Activated T-helper 1 cell treated with Interleukin-2 at 50 U/mL for 16 hours (primary cell): Measurements from ENCODE around the gene CNOT1.

Source experiments
- DNase-seq: peaks from one replicate; pipeline ENCODE4 v3.0.0-alpha.2; 2020; ENCODE audit warnings: low read depth

CNOT1 gene

GRCh38 chr16:58518083-58518979, 111.3 kb downstream of the CNOT1 start:
- no peak for DNase-seq

GRCh38 chr16:58516768-58517107, 112.9 kb downstream of the CNOT1 start:
- DNase-seq: no peak

GRCh38 chr16:58515871-58516767, 113.5 kb downstream of the CNOT1 start:
- peak; percentile 27 for DNase-seq

GRCh38 chr16:58515125-58515870, 114.3 kb downstream of the CNOT1 start, which contains the start of gene SETD6:
SETD6 (plus strand) TSS chr16:58515517; CDS start chr16:58515538, 21 bp downstream.
- DNase-seq: peak; percentile 64

- no peak for DNase-seq
Measured at GRCh38 chr16:58513874-58514273, 115.8 kb downstream of the CNOT1 start.

- DNase-seq: peak; percentile 74
Measured at GRCh38 chr16:58511933-58512815, 117.5 kb downstream of the CNOT1 start.

- DNase-seq: no peak
Measured at GRCh38 chr16:58510776-58511628, 118.6 kb downstream of the CNOT1 start.

- no peak for DNase-seq
Measured at GRCh38 chr16:58510097-58510775, 119.4 kb downstream of the CNOT1 start.

GRCh38 chr16:58509256-58510096, 120.2 kb downstream of the CNOT1 start:
- no peak for DNase-seq

GRCh38 chr16:58508671-58509251, 120.9 kb downstream of the CNOT1 start:
- no peak for DNase-seq

- no peak for DNase-seq
Measured at GRCh38 chr16:58507963-58508670, 121.5 kb downstream of the CNOT1 start.

GRCh38 chr16:58507195-58507962, 122.2 kb downstream of the CNOT1 start:
- no peak for DNase-seq

- no peak for DNase-seq
Measured at GRCh38 chr16:58506241-58507194, 123.1 kb downstream of the CNOT1 start.

- DNase-seq: no peak
Measured at GRCh38 chr16:58503863-58504688, 125.5 kb downstream of the CNOT1 start.
